ENCODE measurements around the gene UFSP1. TPM values are rescaled to one million over a fixed set of nuclear protein-coding genes. Genes with fewer than 3 reads are reported as not detected.
A peak's percentile ranks its signal among the peaks of the same experiment; 100 is the strongest.

UFSP1 gene
- total and polyA plus RNA-seq, 2 of the 13 experiments (the other 11 are each of a cell fraction or from before 2014, with no cell fraction given): 0.65 to 3.3 TPM

DNA sequence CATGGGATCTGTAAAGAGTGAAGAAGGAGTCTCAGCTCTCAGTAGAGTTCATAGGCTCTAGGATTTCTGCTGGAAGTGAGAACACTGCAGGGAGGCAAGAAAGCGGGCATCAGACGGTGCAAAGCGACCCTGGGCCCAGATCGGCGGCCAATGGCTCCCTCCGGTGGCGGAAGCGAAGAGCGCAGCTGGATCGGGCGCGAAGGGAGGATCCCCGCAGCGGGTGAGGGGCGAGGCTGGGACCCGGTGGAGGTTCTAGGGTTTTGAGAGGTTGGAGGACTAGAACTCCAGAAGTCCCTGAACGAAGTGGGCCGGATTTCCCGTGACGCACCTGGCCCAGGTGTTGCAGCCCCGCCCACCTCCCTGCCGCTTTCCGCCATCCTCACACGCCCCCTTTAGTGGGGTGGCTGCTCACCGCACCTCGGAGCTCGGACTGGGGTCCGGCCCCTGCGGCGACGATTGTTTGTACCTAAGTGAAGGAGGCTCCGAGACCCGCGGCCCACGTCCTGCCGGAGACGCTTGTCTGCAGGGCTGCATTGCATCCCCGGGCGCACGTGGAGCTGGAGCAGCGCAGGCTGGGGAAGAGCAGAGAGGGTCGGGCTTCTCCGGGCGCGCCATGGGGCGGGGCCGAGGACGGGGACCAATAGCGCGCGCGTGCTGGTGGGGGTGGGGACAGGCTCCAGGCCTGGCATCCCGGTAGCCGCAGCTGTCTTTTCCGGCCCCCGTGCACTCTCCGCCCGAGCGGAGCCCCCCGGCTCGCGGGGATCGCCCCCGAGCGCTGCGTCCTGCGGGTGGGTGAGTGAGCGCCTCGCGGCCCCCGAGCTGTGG, 37.3 kb downstream of the UFSP1 start, which contains the start of gene SLC12A9 (continued):
- TF ChIP-seq, protein P1, sequence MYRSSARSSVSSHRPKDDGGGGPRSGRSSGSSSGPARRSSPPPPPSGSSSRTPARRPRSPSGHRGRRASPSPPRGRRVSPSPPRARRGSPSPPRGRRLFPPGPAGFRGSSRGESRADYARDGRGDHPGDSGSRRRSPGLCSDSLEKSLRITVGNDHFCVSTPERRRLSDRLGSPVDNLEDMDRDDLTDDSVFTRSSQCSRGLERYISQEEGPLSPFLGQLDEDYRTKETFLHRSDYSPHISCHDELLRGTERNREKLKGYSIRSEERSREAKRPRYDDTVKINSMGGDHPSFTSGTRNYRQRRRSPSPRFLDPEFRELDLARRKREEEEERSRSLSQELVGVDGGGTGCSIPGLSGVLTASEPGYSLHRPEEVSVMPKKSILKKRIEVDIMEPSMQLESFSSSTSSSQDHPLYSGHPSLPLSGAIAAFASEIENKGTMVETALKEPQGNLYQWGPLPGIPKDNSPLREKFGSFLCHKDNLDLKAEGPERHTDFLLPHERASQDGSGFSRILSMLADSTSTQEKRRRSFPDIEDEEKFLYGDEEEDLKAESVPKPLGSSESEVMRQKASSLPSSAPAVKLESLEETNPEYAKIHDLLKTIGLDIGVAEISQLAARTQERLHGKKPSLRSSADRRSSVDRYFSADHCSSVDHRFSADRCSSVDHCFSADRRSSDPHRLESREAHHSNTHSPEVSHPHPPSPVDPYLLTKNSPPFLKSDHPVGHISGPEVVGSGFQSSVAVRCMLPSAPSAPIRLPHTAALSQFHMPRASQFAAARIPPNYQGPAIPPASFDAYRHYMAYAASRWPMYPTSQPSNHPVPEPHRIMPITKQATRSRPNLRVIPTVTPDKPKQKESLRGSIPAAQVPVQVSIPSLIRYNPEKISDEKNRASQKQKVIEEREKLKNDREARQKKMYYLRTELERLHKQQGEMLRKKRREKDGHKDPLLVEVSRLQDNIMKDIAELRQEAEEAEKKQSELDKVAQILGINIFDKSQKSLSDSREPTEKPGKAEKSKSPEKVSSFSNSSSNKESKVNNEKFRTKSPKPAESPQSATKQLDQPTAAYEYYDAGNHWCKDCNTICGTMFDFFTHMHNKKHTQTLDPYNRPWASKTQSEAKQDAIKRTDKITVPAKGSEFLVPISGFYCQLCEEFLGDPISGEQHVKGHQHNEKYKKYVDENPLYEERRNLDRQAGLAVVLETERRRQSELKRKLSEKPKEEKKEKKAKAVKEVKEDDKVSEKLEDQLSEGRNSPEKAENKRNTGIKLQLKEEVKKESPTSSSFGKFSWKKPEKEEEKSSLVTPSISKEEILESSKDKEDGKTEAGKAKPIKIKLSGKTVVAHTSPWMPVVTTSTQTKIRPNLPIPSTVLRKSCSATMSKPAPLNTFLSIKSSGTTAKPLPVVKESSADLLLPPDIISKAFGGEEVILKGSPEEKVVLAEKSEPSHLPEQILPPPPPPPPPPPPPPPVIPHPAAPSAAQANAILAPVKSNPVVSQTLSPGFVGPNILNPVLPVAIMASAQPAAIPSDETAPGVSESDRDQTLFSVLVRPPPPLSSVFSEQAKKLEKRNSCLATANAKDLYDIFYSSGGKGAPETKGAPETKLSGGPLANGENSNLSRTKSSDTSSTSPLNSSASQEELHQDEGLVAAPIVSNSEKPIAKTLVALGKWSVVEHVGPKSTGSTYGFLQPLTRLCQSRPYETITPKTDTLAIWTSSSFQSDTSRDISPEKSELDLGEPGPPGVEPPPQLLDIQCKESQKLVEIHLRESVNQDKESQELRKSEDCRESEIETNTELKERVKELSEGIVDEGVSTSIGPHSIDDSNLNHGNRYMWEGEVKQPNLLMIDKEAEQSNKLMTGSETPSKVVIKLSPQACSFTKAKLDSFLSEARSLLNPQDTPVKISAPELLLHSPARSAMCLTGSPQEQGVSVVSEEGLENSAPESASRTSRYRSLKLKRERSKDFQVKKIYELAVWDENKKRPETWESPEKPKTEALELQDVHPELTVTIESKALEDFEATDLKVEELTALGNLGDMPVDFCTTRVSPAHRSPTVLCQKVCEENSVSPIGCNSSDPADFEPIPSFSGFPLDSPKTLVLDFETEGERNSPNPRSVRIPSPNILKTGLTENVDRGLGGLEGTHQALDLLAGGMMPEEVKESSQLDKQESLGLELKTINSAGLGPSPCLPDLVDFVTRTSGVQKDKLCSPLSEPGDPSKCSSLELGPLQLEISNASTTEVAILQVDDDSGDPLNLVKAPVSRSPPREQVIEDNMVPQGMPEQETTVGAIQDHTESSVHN (CRISPR knock-in tag; IDR thresholded peaks at IDR 0.05): no peak
- 0 out of 2 replicates have a peak, but pooled peaks have one; percentile 65 for TF ChIP-seq ZNF136 (CRISPR knock-in tag; IDR thresholded peaks at IDR 0.05; ENCODE audit: low read depth)
- TF ChIP-seq, protein P2, sequence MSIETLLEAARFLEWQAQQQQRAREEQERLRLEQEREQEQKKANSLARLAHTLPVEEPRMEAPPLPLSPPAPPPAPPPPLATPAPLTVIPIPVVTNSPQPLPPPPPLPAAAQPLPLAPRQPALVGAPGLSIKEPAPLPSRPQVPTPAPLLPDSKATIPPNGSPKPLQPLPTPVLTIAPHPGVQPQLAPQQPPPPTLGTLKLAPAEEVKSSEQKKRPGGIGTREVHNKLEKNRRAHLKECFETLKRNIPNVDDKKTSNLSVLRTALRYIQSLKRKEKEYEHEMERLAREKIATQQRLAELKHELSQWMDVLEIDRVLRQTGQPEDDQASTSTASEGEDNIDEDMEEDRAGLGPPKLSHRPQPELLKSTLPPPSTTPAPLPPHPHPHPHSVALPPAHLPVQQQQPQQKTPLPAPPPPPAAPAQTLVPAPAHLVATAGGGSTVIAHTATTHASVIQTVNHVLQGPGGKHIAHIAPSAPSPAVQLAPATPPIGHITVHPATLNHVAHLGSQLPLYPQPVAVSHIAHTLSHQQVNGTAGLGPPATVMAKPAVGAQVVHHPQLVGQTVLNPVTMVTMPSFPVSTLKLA (IDR thresholded peaks at IDR 0.05): peak; percentile 89
- peak; percentile 38; the same call in 1 of the 2 replicates for TF ChIP-seq ZNF143 (CRISPR knock-in tag; IDR thresholded peaks at IDR 0.05)
- 0 out of 2 replicates have a peak, but pooled peaks have one; percentile 5 for TF ChIP-seq ESRRA (CRISPR knock-in tag; IDR thresholded peaks at IDR 0.05; ENCODE audit: low read depth)
- TF ChIP-seq ZSCAN25 (CRISPR knock-in tag; IDR thresholded peaks at IDR 0.05): peak; percentile 80
- TF ChIP-seq YY1 (IDR thresholded peaks at IDR 0.05; ENCODE audit: insufficient read depth, insufficient replicate concordance, low read depth, low read length): peak; percentile 35
- peak; percentile 72 for TF ChIP-seq SMC3 (IDR thresholded peaks at IDR 0.05; ENCODE audit: low read length)
- peak; percentile 27; the same call in 1 of the 2 replicates for TF ChIP-seq MEIS1 (CRISPR knock-in tag; IDR thresholded peaks at IDR 0.05; ENCODE audit: borderline replicate concordance)
- peak; percentile 56; the same call in 1 of the 2 replicates for TF ChIP-seq BRCA1 (CRISPR knock-in tag; IDR thresholded peaks at IDR 0.05)
- no peak for TF ChIP-seq ZNF20 (CRISPR knock-in tag; IDR thresholded peaks at IDR 0.05)
- TF ChIP-seq FOXO1 (CRISPR knock-in tag; IDR thresholded peaks at IDR 0.05): peak; percentile 38; the same call in 1 of the 2 replicates
- 0 out of 2 replicates have a peak, but pooled peaks have one; percentile 18 for TF ChIP-seq GABPA (IDR thresholded peaks at IDR 0.05; ENCODE audit: low read depth, low read length)
- TF ChIP-seq GABPA (CRISPR knock-in tag; IDR thresholded peaks at IDR 0.05; ENCODE audit: low read depth): no peak; the same call in 1 of the 2 replicates
- TF ChIP-seq ZFP37 (CRISPR knock-in tag; IDR thresholded peaks at IDR 0.05; ENCODE audit: borderline replicate concordance): peak; percentile 49; the same call in 1 of the 2 replicates
- 0 out of 2 replicates have a peak, but pooled peaks have one; percentile 31 for TF ChIP-seq ZNF343 (CRISPR knock-in tag; IDR thresholded peaks at IDR 0.05)
- TF ChIP-seq SALL1 (CRISPR knock-in tag; IDR thresholded peaks at IDR 0.05): peak; percentile 76
- no peak for TF ChIP-seq ZNF878 (CRISPR knock-in tag; IDR thresholded peaks at IDR 0.05)

All from HepG2 (cell line).